H1 (cell line): ENCODE measurements around the gene TRPV4. TPM values are rescaled to one million over a fixed set of nuclear protein-coding genes. Genes with fewer than 3 reads are reported as not detected.

ENCODE experiments used
- CTCF ChIA-PET: fragments of 300-600 bp; sonication (Branson Sonifier 250); formaldehyde crosslinking; loops from one replicate; lab custom pipeline; 2021; ENCODE audit not compliant: partially characterized antibody; lab: Charles Lee
- POLR2A ChIA-PET: fragments of 300-600 bp; sonication (Branson Sonifier 250); formaldehyde crosslinking; loops from one replicate; lab custom pipeline; 2021; ENCODE audit warnings: inconsistent platforms; ENCODE audit not compliant: partially characterized antibody; lab: Charles Lee
- DNase-seq, 2 experiments: peaks; one replicate each; pipeline versions ENCODE4 v3.0.0 to v3.0.0-alpha.2; 2010 to 2022; ENCODE audit warnings: low spot score in 2 of 2, low read depth in 1 of 2, mixed read lengths in 1 of 2
- FAIRE-seq: peaks from 2 replicates; lab custom pipeline; 2011; peaks lifted over from hg19 to GRCh38; lab: Jason Lieb, UNC
- H2AFZ ChIP-seq: 2 replicates; pipeline ENCODE4 v1.8.1; 2012; ENCODE audit warnings: low read length, inconsistent platforms
- H2AK5ac ChIP-seq: 2 replicates; pipeline ENCODE4 v1.6.1; 2013; ENCODE audit warnings: low read depth, low read length
- H2BK120ac ChIP-seq: replicated peaks from 2 replicates; pipeline ENCODE3; 2013; ENCODE audit warnings: low read depth, low read length, inconsistent platforms
- H2BK12ac ChIP-seq: 2 replicates; pipeline ENCODE4 v1.6.1; 2013; ENCODE audit warnings: low read depth, low read length
- H2BK15ac ChIP-seq: 2 replicates; pipeline ENCODE4 v1.6.1; 2013; ENCODE audit warnings: low read length
- H2BK20ac ChIP-seq: 2 replicates; pipeline ENCODE4 v1.6.1; 2013; ENCODE audit warnings: low read length
- H2BK5ac ChIP-seq: 2 replicates; pipeline ENCODE4 v1.6.1; 2013; ENCODE audit warnings: low read depth, low read length
- H3K14ac ChIP-seq: 2 replicates; pipeline ENCODE4 v1.6.1; 2013; ENCODE audit warnings: inconsistent platforms; ENCODE audit not compliant: insufficient read length
- H3K18ac ChIP-seq: 2 replicates; pipeline ENCODE4 v1.6.1; 2013; ENCODE audit warnings: low read length; ENCODE audit errors: extremely low read depth
- H3K23ac ChIP-seq: 2 replicates; pipeline ENCODE4 v1.6.1; 2013; ENCODE audit warnings: inconsistent platforms; ENCODE audit not compliant: insufficient read length
- H3K23me2 ChIP-seq: 2 replicates; pipeline ENCODE4 v1.6.1; 2013; ENCODE audit warnings: low read depth, low read length
- H3K27ac ChIP-seq: 2 replicates; pipeline ENCODE4 v1.6.1; 2011; ENCODE audit warnings: low read depth, low read length, inconsistent platforms
- H3K27me3 ChIP-seq, 4 experiments: replicated peaks in 1 of 4; 1 replicate in 1 of 4; 2 replicates in 3 of 4; pipeline versions ENCODE4 v1.6.1 to v1.8.1; 2011 to 2013; ENCODE audit warnings: low read length in 3 of 4, mild to moderate bottlenecking in 3 of 4, inconsistent platforms in 2 of 4, mixed read lengths in 2 of 4, moderate library complexity in 1 of 4; ENCODE audit not compliant: control insufficient read depth in 3 of 4, insufficient read depth in 3 of 4; ENCODE audit errors: extremely low read depth in 1 of 4
- H3K36me3 ChIP-seq, 4 experiments: 2 replicates each; pipeline versions ENCODE4 v1.6.1 to v1.8.1; 2011 to 2013; ENCODE audit warnings: mild to moderate bottlenecking in 4 of 4, low read length in 3 of 4, moderate library complexity in 2 of 4, control low read depth in 1 of 4, inconsistent platforms in 1 of 4; ENCODE audit not compliant: insufficient read depth in 4 of 4, control insufficient read depth in 2 of 4
- H3K4ac ChIP-seq: replicated peaks from 2 replicates; pipeline ENCODE3; 2013; ENCODE audit warnings: low read length, low read depth, mixed read lengths, inconsistent platforms; ENCODE audit not compliant: insufficient read length
- H3K4me1 ChIP-seq, 4 experiments: replicated peaks in 1 of 4; 1 replicate in 1 of 4; 2 replicates in 3 of 4; pipeline versions ENCODE4 v1.6.1 to v1.8.1; 2011 to 2013; ENCODE audit warnings: low read length in 3 of 4, inconsistent platforms in 2 of 4, mixed read lengths in 1 of 4; ENCODE audit not compliant: insufficient read depth in 4 of 4, control insufficient read depth in 3 of 4
- H3K4me2 ChIP-seq, 2 experiments: 2 replicates each; pipeline versions ENCODE4 v1.6.1 to v1.8.1; 2011 to 2013; ENCODE audit warnings: low read depth in 2 of 2, low read length in 2 of 2, control low read depth in 1 of 2, inconsistent platforms in 1 of 2, mild to moderate bottlenecking in 1 of 2; ENCODE audit not compliant: insufficient read depth in 1 of 2
- H3K4me3 ChIP-seq, 4 experiments: fragments of 200-600, 300-600 bp in 1 of 4; sonication (generic), shearing (Covaris generic), sonication (Bioruptor Twin) in 1 of 4; 2 replicates each; pipeline versions ENCODE4 v1.5.1 to v1.8.1; 2011 to 2016; ENCODE audit warnings: low read length in 4 of 4, low read depth in 3 of 4, control low read depth in 2 of 4, inconsistent platforms in 2 of 4, mild to moderate bottlenecking in 2 of 4, mixed read lengths in 1 of 4, moderate library complexity in 1 of 4; ENCODE audit not compliant: insufficient read depth in 2 of 4; ENCODE audit errors: extremely low read depth in 1 of 4
- H3K56ac ChIP-seq: replicated peaks from 2 replicates; pipeline ENCODE3; 2013; ENCODE audit warnings: low read depth, mild to moderate bottlenecking, mixed read lengths, low read length, inconsistent platforms; ENCODE audit not compliant: insufficient read length
- H3K79me1 ChIP-seq: 2 replicates; pipeline ENCODE4 v1.6.1; 2013; ENCODE audit warnings: low read depth, low read length, control low read depth
- H3K79me2 ChIP-seq, 2 experiments: 2 replicates each; pipeline versions ENCODE4 v1.6.1 to v1.8.1; 2012 to 2013; ENCODE audit warnings: low read length in 2 of 2, mild to moderate bottlenecking in 2 of 2, inconsistent platforms in 1 of 2; ENCODE audit not compliant: insufficient read depth in 2 of 2, control insufficient read depth in 1 of 2
- H3K9ac ChIP-seq, 4 experiments: replicated peaks in 1 of 4; 1 replicate in 1 of 4; 2 replicates in 3 of 4; pipeline versions ENCODE4 v1.6.1 to v1.8.1; 2011 to 2013; ENCODE audit warnings: low read depth in 3 of 4, low read length in 3 of 4, control low read depth in 2 of 4, mild to moderate bottlenecking in 2 of 4, moderate library complexity in 2 of 4, inconsistent platforms in 1 of 4; ENCODE audit errors: extremely low read depth in 1 of 4
- H3K9me3 ChIP-seq, 2 experiments: 2 replicates each; pipeline versions ENCODE4 v1.6.1 to v1.8.1; 2012 to 2013; ENCODE audit warnings: mild to moderate bottlenecking in 2 of 2, moderate library complexity in 2 of 2, control low read depth in 1 of 2, inconsistent platforms in 1 of 2, low read depth in 1 of 2, low read length in 1 of 2, mixed read lengths in 1 of 2; ENCODE audit not compliant: insufficient read depth in 2 of 2
- H4K20me1 ChIP-seq, 2 experiments: replicated peaks in 1 of 2; 2 replicates each; pipeline versions ENCODE3 to v1.8.1; 2011 to 2013; ENCODE audit warnings: inconsistent platforms in 2 of 2, low read length in 2 of 2, mild to moderate bottlenecking in 1 of 2; ENCODE audit not compliant: insufficient read depth in 2 of 2, control insufficient read depth in 1 of 2
- H4K5ac ChIP-seq: 2 replicates; pipeline ENCODE4 v1.6.1; 2013; ENCODE audit warnings: low read length, low read depth, mixed read lengths, inconsistent platforms; ENCODE audit not compliant: insufficient read length
- H4K8ac ChIP-seq: 2 replicates; pipeline ENCODE4 v1.8.0; 2013; ENCODE audit warnings: mild to moderate bottlenecking, moderate library complexity, low read length, inconsistent platforms; ENCODE audit not compliant: insufficient read depth; ENCODE audit errors: extremely low read depth
- H4K91ac ChIP-seq: replicated peaks from 2 replicates; pipeline ENCODE3; 2013; ENCODE audit warnings: low read length, mixed read lengths, inconsistent platforms; ENCODE audit not compliant: insufficient read length
- CEBPB ChIP-seq: IDR thresholded peaks from 2 replicates; pipeline ENCODE4 v1.6.1; 2012; ENCODE audit warnings: low read depth, low read length
- CTCF ChIP-seq, 3 experiments: IDR thresholded peaks; 1 replicate in 2 of 3; 2 replicates in 1 of 3; pipeline versions ENCODE4 v1.5.1 to v1.6.1; 2011; ENCODE audit warnings: low read length in 3 of 3, mild to moderate bottlenecking in 3 of 3, inconsistent platforms in 2 of 3, low read depth in 1 of 3, moderate library complexity in 1 of 3; ENCODE audit not compliant: insufficient read depth in 1 of 3; ENCODE audit errors: control extremely low read depth in 1 of 3
- KDM1A ChIP-seq: fragments of 200-600, 300-600 bp; sonication (generic); IDR thresholded peaks from 2 replicates; pipeline ENCODE4 v1.7.1; 2016; ENCODE audit warnings: mild to moderate bottlenecking, low read length, borderline replicate concordance
- KDM4A ChIP-seq: IDR thresholded peaks from one replicate; pipeline ENCODE4 v1.7.1; 2012; ENCODE audit warnings: low read depth, mild to moderate bottlenecking, moderate library complexity, low read length, inconsistent platforms; ENCODE audit not compliant: severe bottlenecking
- KDM5A ChIP-seq: fragments of 200-600 bp; IDR thresholded peaks from 2 replicates; pipeline ENCODE4 v1.7.1; 2012; ENCODE audit warnings: mild to moderate bottlenecking, low read length, inconsistent platforms, mixed read lengths
- RAD21 ChIP-seq, 2 experiments: IDR thresholded peaks in 1 of 2; conservative IDR thresholded peaks in 1 of 2; 2 replicates each; pipeline ENCODE4 v1.6.1; 2011; ENCODE audit warnings: low read depth in 2 of 2, low read length in 2 of 2, improper control_type of control experiment in 1 of 2, inconsistent platforms in 1 of 2, mild to moderate bottlenecking in 1 of 2, moderate library complexity in 1 of 2
- RXRA ChIP-seq: IDR thresholded peaks from 2 replicates; pipeline ENCODE4 v1.6.1; 2011; ENCODE audit warnings: low read depth, mild to moderate bottlenecking, low read length, moderate library complexity; ENCODE audit not compliant: insufficient read depth
- WGBS, 2 experiments: shearing (Covaris generic) in 1 of 2; methylation state at CpG; one replicate each; pipeline versions ENCODE4 v1.1.6 to v1.1.7; 2013 to 2015; ENCODE audit warnings: low lambda C conversion rate in 2 of 2, mixed read lengths in 2 of 2, inconsistent platforms in 1 of 2, low coverage in 1 of 2, missing lambda C conversion rate in 1 of 2; ENCODE audit not compliant: insufficient replicate concordance in 2 of 2, insufficient coverage in 1 of 2, insufficient read length in 1 of 2; ENCODE audit errors: extremely low coverage in 1 of 2, missing lambda C conversion rate in 1 of 2; 5-methylcytosine and 5-hydroxymethylcytosine counted together
- polyA plus RNA-seq, 7 experiments: library from polyadenylated mRNA; depleted of rRNA in 3 of 7; stranded (reverse) in 5 of 7; unstranded in 2 of 7; fragments of >200 nt in 5 of 7; fragments of 200-250 nt in 2 of 7; gene quantifications; 1 replicate in 5 of 7; 2 replicates in 1 of 7; 4 replicates in 1 of 7; pipeline versions ENCODE4 v1.2.1 to v1.2.3, GENCODE V29; 2011 to 2013; ENCODE audit warnings: missing spikeins in 2 of 7, mixed read lengths in 2 of 7
- total RNA-seq: library from RNA; stranded (reverse); fragmentation: NEBNext Ultra II Directional; extraction: Animal tissue kit (Norgen Biotek cat#: 25700); gene quantifications from 2 replicates; pipeline ENCODE4 v1.2.1, GENCODE V29; 2021

Gene TRPV4
- total and polyA plus RNA-seq, 2 of the 8 experiments (the other 6 are each of a cell fraction or from before 2014, with no cell fraction given) = 2.1 to 6.2 TPM

- no peaks in the 10 kb centered on the region for H3K36me3 ChIP-seq
- H3K79me2 ChIP-seq = no peaks in the 10 kb centered on the region
- WGBS, 2 experiments = 80% methylated on average over 17 of the region's 17 CpGs; no CpG with 5 or more reads in 1 of the 2 experiments
- no peak overlapping the region for H3K27ac ChIP-seq
- no peaks in the 10 kb centered on the region for H3K79me1 ChIP-seq
- no peak overlapping the region for H3K23ac ChIP-seq
- H3K4me2 ChIP-seq = no peak overlapping the region
- H3K9ac ChIP-seq = no peak overlapping the region
- H2AFZ ChIP-seq = no peak overlapping the region
- DNase-seq (peak in 1 of 2 experiments; percentile 47), FAIRE-seq (no peak)
- no peaks in the 10 kb centered on the region for H4K20me1 ChIP-seq
- no peak overlapping the region for H3K56ac ChIP-seq
- no peak overlapping the region; the same call in 1 of the 2 replicates for H2AK5ac ChIP-seq
- H2BK12ac ChIP-seq = peak overlapping the region; percentile 80; the same call in 1 of the 2 replicates
- CTCF ChIA-PET = interaction anchor here (0.6 to 11.2 kb wide), 24 partner anchors 10 to 339 kb away, joined by 3 to 163 read pairs (median 4); partner anchors contain the start of gene FAM222A
- peak overlapping the region; percentile 81; the same call in 1 of the 2 replicates for H2BK15ac ChIP-seq
- no peak overlapping the region for H4K91ac ChIP-seq
- no peaks in the 10 kb centered on the region for H3K9me3 ChIP-seq
- no peaks in the 10 kb centered on the region for H3K23me2 ChIP-seq
- H2BK5ac ChIP-seq = no peak overlapping the region
- 0 out of 2 replicates have a peak overlapping the region, but pooled peaks have one; percentile 9 for H2BK20ac ChIP-seq
- peaks cover 0 to 7% (median 2%) of the 10 kb centered on the region in 4 experiments; a peak in 1 of 7 replicates for H3K4me1 ChIP-seq
- POLR2A ChIA-PET = interaction anchor here (1.2 to 1.4 kb wide), 2 partner anchors 12 to 173 kb away, joined by 3 read pairs; no protein-coding TSS in a partner anchor
- no peaks in the 10 kb centered on the region for H3K27me3 ChIP-seq
- no peak overlapping the region; the same call in 1 of the 2 replicates for H4K8ac ChIP-seq
- no peak overlapping the region for H4K5ac ChIP-seq
- no peak overlapping the region for H3K14ac ChIP-seq
- peak overlapping the region; percentile 59 for H3K4ac ChIP-seq
- H2BK120ac ChIP-seq = no peak overlapping the region
- H3K18ac ChIP-seq = no peak overlapping the region
- no peak overlapping the region for H3K4me3 ChIP-seq
- TF ChIP-seq RAD21 (IDR thresholded peaks at IDR 0.05 in 1 of 2, conservative IDR thresholded peaks at IDR 0.05 in 1 of 2; ENCODE audit: low read depth in 2 of 2, low read length in 2 of 2) (peak; percentile 54 to 74), CTCF (IDR thresholded peaks at IDR 0.05; ENCODE audit: control extremely low read depth in 1 of 3, insufficient read depth in 1 of 3, low read depth in 1 of 3, low read length in 3 of 3) (peak in 2 of 3 experiments; percentile 47 to 49; a peak in 3 of 4 replicates), RXRA (no peak), KDM5A (no peak), CEBPB (0 out of 2 replicates have a peak, but pooled peaks have one; percentile 4), KDM4A (no peak), KDM1A (peak; percentile 61)
These were observed 61.2 kb downstream of the TRPV4 start for GRCh38 chr12:109771746-109772621.
